Neural progenitor cell (in vitro differentiated cells): Measurements from ENCODE around the gene ZNF547. TPM values are rescaled to one million over a fixed set of nuclear protein-coding genes. Genes with fewer than 3 reads are reported as not detected.

ENCODE experiments used
- DNase-seq: peaks from one replicate; pipeline ENCODE4 v3.0.0-alpha.2; 2016; ENCODE audit warnings: low spot score
- H2AFZ ChIP-seq: fragments of 200-600 bp; sonication (generic); replicated peaks from 2 replicates; pipeline ENCODE4 v1.6.1; 2016; ENCODE audit warnings: antibody characterized with exemption
- H3F3A ChIP-seq: fragments of 200-600 bp; sonication (generic); 2 replicates; pipeline ENCODE4 v1.6.1; 2016; ENCODE audit warnings: antibody characterized with exemption, low read depth
- H3K27ac ChIP-seq: fragments of 200-600 bp; sonication (generic); 2 replicates; pipeline ENCODE4 v1.5.1; 2016; ENCODE audit warnings: mild to moderate bottlenecking
- H3K27me3 ChIP-seq: fragments of 200-600 bp; sonication (generic); 2 replicates; pipeline ENCODE4 v1.6.1; 2016; ENCODE audit warnings: mild to moderate bottlenecking, moderate library complexity
- H3K36me3 ChIP-seq: fragments of 200-600 bp; sonication (generic); 2 replicates; pipeline ENCODE4 v1.5.1; 2016
- H3K4me1 ChIP-seq: fragments of 200-600 bp; sonication (generic); 2 replicates; pipeline ENCODE4 v1.6.1; 2016; ENCODE audit warnings: mixed run types
- H3K4me2 ChIP-seq: fragments of 200-600 bp; sonication (generic); 2 replicates; pipeline ENCODE4 v1.6.1; 2016
- H3K4me3 ChIP-seq: fragments of 200-600 bp; sonication (generic); 2 replicates; pipeline ENCODE4 v1.5.1; 2016
- H3K79me2 ChIP-seq: fragments of 200-600 bp; sonication (generic); 2 replicates; pipeline ENCODE4 v1.6.1; 2016; ENCODE audit warnings: low read depth
- H3K9ac ChIP-seq: fragments of 200-600 bp; sonication (generic); 2 replicates; pipeline ENCODE4 v1.6.1; 2016
- H3K9me3 ChIP-seq: fragments of 200-600 bp; sonication (generic); 2 replicates; pipeline ENCODE4 v1.5.1; 2016; ENCODE audit warnings: low read depth
- H4K20me1 ChIP-seq: fragments of 200-600 bp; sonication (generic); 2 replicates; pipeline ENCODE4 v1.6.1; 2016; ENCODE audit warnings: low read depth
- H3K27ac Mint-ChIP-seq: 3 replicates; pipeline ENCODE4 v1.8.0; 2021; ENCODE audit warnings: mixed read lengths
- H3K27me3 Mint-ChIP-seq: 2 replicates; pipeline ENCODE4 v1.8.0; 2022; ENCODE audit warnings: low read depth, mild to moderate bottlenecking, inconsistent platforms, moderate library complexity, mixed read lengths; ENCODE audit not compliant: insufficient read depth
- H3K36me3 Mint-ChIP-seq: 3 replicates; pipeline ENCODE4 v1.8.0; 2021; ENCODE audit warnings: mixed read lengths
- H3K4me1 Mint-ChIP-seq: 3 replicates; pipeline ENCODE4 v1.8.0; 2021; ENCODE audit warnings: mixed read lengths
- H3K4me3 Mint-ChIP-seq: 3 replicates; pipeline ENCODE4 v1.8.0; 2021; ENCODE audit warnings: mild to moderate bottlenecking, moderate library complexity, mixed read lengths
- H3K9me3 Mint-ChIP-seq: 3 replicates; pipeline ENCODE4 v1.8.0; 2020; ENCODE audit warnings: mixed read lengths
- CTCF ChIP-seq: fragments of 200-600 bp; sonication (generic); IDR thresholded peaks from 2 replicates; pipeline ENCODE4 v1.5.1; 2017; ENCODE audit warnings: antibody characterized with exemption, mild to moderate bottlenecking
- EZH2 ChIP-seq: fragments of 200-600 bp; sonication (generic); IDR thresholded peaks from 2 replicates; pipeline ENCODE4 v1.6.1; 2017; ENCODE audit warnings: antibody characterized with exemption, mild to moderate bottlenecking, moderate library complexity
- EZH2phosphoT487 ChIP-seq: fragments of 200-600 bp; sonication (generic); IDR thresholded peaks from 2 replicates; pipeline ENCODE4 v1.6.1; 2017; ENCODE audit warnings: antibody characterized with exemption
- total RNA-seq: library from RNA; depleted of rRNA; stranded (reverse); fragments of >200 nt; gene quantifications from 2 replicates; pipeline ENCODE4 v1.2.3, GENCODE V29; 2015; ENCODE audit warnings: low replicate concordance

The ZNF547 gene
- total RNA-seq, 1 donor from 2014 or later = 2.9 TPM

- peak within 1 kb of the TSS; percentile 90 for H3K4me2 ChIP-seq
- peak within 1 kb of the TSS; percentile 98 for H3K4me3 Mint-ChIP-seq
- H3K9ac ChIP-seq = peak within 1 kb of the TSS; percentile 96
- no peaks in the 10 kb centered on the region for H3K9me3 ChIP-seq
- no peak for TF ChIP-seq EZH2
- no peak for TF ChIP-seq EZH2phosphoT487
- TF ChIP-seq CTCF = no peak
- peak within 1 kb of the TSS; percentile 97 for H3K4me3 ChIP-seq
- peak; percentile 97 for DNase-seq
- H3K9me3 Mint-ChIP-seq = no peaks in the 10 kb centered on the region
- H2AFZ ChIP-seq = peak within 1 kb of the TSS; percentile 84
- peaks cover 26% of the 10 kb centered on the region for H3K36me3 Mint-ChIP-seq
- H3K27me3 Mint-ChIP-seq = peaks cover 4% of the 10 kb centered on the region
- peaks cover 31% of the 10 kb centered on the region for H3K4me1 Mint-ChIP-seq
- peaks cover 14% of the 10 kb centered on the region for H3K27me3 ChIP-seq
- no peak within 1 kb of the TSS for H3K27ac ChIP-seq
- H3K79me2 ChIP-seq = peaks cover 29% of the 10 kb centered on the region
- H3K4me1 ChIP-seq = no peaks in the 10 kb centered on the region
- H3K27ac Mint-ChIP-seq = peak within 1 kb of the TSS; percentile 82
- no peaks in the 10 kb centered on the region for H3K36me3 ChIP-seq
- H3F3A ChIP-seq = no peaks in the 10 kb centered on the region
- H4K20me1 ChIP-seq = no peaks in the 10 kb centered on the region
These were observed 12.2 kb upstream of the ZNF547 start, which contains the start of gene ZNF304 for GRCh38 chr19:57350877-57351805. ZNF304 (plus strand) TSS chr19:57351271; CDS start chr19:57351665, 394 bp downstream.

- peaks cover 29% of the 10 kb centered on the region for H3K79me2 ChIP-seq
- Mint-ChIP-seq H3K36me3 (peaks cover 34% of the 10 kb centered on the region), H3K9me3 (no peaks in the 10 kb centered on the region), H3K4me1 (peaks cover 31% of the 10 kb centered on the region), H3K4me3 (peak overlapping the region; percentile 98), H3K27ac (peak overlapping the region; percentile 82), H3K27me3 (peaks cover 2% of the 10 kb centered on the region)
- H3K4me1 ChIP-seq = no peaks in the 10 kb centered on the region
- H3K4me3 ChIP-seq = peak overlapping the region; percentile 97
- peak overlapping the region; percentile 90 for H3K4me2 ChIP-seq
- DNase-seq = peak; percentile 6
- H3K27me3 ChIP-seq = peaks cover 7% of the 10 kb centered on the region
- no peaks in the 10 kb centered on the region for H3K9me3 ChIP-seq
- no peak overlapping the region for H2AFZ ChIP-seq
- TF ChIP-seq CTCF (no peak), EZH2 (no peak), EZH2phosphoT487 (no peak)
- H3K36me3 ChIP-seq = no peaks in the 10 kb centered on the region
- no peaks in the 10 kb centered on the region for H4K20me1 ChIP-seq
- H3K9ac ChIP-seq = peak overlapping the region; percentile 96
- no peak overlapping the region for H3K27ac ChIP-seq
- no peaks in the 10 kb centered on the region for H3F3A ChIP-seq
These were observed 11.5 kb upstream of the ZNF547 start for GRCh38 chr19:57351867-57352266.

GRCh38 chr19:57355916-57356315 lies 7.4 kb upstream of the ZNF547 start:
- no peaks in the 10 kb centered on the region for H3K4me1 ChIP-seq
- no peaks in the 10 kb centered on the region for H3F3A ChIP-seq
- H3K36me3 ChIP-seq = no peaks in the 10 kb centered on the region
- DNase-seq = no peak
- no peak overlapping the region for H3K4me2 ChIP-seq
- H2AFZ ChIP-seq = no peak overlapping the region
- H3K27me3 Mint-ChIP-seq = peaks cover 6% of the 10 kb centered on the region
- no peak overlapping the region for H3K27ac ChIP-seq
- H3K9me3 Mint-ChIP-seq = no peaks in the 10 kb centered on the region
- no peaks in the 10 kb centered on the region for H3K9me3 ChIP-seq
- no peaks in the 10 kb centered on the region for H3K27me3 ChIP-seq
- no peak overlapping the region for H3K27ac Mint-ChIP-seq
- peaks cover 47% of the 10 kb centered on the region for H3K36me3 Mint-ChIP-seq
- H3K4me3 Mint-ChIP-seq = no peak overlapping the region
- peaks cover 29% of the 10 kb centered on the region for H3K79me2 ChIP-seq
- no peak overlapping the region for H3K4me3 ChIP-seq
- H3K4me1 Mint-ChIP-seq = peaks cover 24% of the 10 kb centered on the region
- H4K20me1 ChIP-seq = no peaks in the 10 kb centered on the region
- no peak overlapping the region for H3K9ac ChIP-seq
- no peak for TF ChIP-seq CTCF
- no peak for TF ChIP-seq EZH2
- no peak for TF ChIP-seq EZH2phosphoT487
